NAMALWA (cell line): ENCODE results near the gene ATP5F1C.
"Not testable (repeated sequence)": the region's sequence is repeated elsewhere in the genome, so short reads cannot be mapped to it uniquely, and the experiment has no call there.

ENCODE experiments used
- DNase-seq: peaks from one replicate; pipeline ENCODE4 v3.0.0-alpha.2; 2015; ENCODE audit warnings: low spot score

The ATP5F1C gene

DNA sequence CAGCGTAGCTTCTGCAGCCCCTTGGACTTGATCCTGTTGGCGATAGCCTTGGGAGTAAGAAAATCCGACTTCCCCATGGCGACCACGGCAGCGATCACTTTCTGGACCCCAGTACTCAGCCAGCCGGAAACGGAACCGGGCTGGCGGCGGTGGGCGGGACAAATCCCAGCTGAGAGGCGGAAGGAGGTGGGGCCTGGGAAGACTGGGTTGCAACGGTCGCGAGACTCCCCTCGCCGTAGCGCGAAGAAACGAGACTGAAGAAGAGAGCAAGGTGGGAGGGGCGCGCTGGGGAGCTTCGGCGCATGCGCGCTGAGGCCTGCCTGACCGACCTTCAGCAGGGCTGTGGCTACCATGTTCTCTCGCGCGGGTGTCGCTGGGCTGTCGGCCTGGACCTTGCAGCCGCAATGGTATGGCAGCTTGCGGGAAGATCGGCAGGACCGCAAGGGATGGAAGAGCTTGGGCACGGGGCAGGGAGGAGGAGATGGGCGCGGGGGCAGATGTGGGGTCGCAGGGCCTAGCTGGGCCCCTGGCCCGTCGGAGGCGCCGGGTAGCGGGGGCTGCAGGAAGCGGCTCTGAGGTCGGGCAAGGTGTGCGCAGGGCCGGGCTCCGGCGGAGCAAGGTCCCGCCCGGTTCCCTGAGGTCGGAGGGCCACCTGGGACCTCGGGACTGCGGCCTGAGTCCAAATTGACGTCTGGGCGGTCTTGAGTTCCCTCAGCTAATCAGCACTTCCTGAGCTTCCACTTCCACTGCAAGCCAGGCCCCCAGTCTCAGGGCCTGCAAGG lies at the start of gene ATP5F1C, which contains the start of gene KIN:
ATP5F1C (plus strand) TSS at position 321 of the 782 bp plus-strand sequence; CDS start at position 352, 31 bp downstream.
KIN (minus strand) TSS at position 137 of the 782 bp plus-strand sequence; CDS start at position 77, 60 bp downstream.
- peak; percentile 97 for DNase-seq

DNA sequence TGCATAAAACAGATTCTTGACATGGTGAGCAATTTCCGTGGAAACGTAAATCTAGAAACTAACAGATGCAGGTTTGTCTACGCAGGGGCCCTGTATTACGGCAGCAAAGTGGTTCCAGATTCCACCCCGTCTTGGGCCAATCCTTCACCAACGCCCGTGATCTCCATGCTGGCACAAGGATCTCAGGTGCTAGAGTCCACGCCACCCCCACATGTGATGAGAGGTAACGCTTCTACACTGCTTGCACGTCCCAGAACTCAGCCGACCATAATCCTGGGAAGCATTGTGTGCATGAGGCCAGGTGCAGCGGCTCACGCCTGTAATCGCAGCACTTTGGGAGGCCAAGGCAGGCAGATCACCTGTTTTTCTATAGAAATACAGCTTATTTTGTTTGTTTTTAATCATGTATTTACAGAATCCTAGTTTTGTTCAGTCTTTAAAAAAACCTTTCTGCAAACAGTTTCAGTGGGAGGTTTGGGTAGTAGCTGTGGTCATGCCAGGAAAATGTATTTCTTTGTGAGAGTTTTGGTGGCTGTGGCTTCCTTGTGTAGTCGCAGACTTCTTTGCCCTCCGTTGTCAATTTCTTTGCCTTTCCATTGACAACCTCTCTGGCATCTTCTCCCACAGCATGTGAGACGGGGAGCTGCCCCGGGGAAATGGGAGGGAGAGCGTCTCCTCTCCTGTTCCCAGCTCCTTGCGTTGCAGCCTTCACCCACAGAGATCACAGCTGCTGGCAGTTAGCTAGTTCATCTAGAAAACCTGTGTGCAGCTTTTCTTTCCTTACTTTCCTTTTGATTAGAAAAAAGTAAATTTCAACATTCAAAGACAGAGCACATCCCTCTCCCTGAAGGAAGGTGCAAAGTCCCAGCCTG lies 49.2 kb upstream of the ATP5F1C start:
- DNase-seq, result no peak

DNA sequence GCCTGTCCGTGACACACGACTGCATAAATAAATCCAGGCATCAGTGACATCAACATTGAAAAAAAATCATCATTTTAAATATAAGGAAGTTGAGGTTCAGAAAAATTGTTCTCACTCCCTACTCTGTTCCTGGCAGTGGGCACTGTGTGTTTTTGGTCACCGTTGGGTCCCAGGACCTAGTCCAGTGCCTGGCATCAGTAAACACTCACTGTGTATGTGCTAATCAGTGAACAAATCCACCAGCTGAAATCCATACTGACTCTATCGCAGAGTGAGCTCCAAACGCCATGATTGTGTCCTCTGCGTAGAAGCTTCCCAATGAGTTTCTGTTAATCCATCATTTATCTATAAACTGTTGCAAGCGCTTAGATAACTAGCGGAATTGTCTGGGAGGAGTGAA lies 43.7 kb upstream of the ATP5F1C start:
- DNase-seq, result no peak

DNA sequence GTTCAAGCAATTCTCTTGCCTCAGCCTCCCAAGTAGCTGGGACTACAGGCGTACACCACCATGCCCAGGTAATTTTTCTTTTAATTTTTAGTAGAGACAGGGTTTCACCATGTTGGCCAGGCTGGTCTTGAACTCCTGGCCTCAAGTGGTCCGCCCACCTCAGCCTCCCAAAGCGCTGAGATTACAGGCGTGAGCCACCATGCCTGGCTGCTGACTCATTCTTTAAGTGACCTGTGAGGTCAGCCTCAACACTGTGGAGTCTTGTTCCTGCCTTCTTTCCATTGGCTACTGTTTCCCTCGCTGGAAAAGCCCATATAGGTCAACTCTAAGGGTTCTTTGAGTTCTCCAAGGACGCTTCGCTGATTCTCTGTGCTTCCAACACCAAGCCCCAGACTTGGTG lies 39.3 kb upstream of the ATP5F1C start:
- not testable (repeated sequence) for DNase-seq

DNA sequence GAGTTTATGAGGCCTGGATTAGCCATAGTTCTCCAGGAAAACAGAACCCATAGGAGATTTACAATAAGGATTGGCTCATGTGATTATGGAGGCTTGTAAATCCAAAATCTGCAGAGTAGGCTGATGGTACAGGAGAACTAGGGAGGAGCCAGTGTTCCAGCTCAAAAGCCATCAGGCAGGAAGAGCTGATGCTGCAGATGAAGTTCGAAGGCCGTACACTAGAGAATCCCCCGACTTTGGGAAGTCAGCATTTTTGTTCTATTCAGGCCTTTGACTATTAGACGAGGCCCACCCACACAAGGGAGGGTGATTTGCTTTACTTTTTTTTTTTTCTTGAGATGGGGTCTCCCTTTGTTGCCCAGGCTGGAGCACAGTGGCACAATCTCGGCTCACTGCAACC lies 37.8 kb upstream of the ATP5F1C start:
- no peak for DNase-seq

DNA sequence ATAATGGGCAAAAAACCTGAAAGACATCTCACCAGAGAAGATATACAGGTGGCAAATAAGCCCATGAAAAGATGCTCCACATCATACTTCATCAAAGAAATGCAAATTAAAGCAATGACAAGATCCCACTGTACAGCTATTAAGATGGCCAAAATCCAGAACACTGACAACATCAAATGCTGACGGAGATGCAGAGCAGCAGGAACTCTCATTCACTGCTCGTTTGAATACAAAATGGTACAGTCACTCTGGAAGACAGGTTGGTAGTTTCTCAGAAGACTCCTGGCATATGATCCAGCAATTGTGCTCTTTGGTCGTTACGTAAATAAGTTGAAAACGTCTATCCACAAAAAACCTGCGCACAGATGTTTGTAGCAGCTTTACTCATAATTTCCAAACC lies 35.7 kb upstream of the ATP5F1C start:
- no peak for DNase-seq

DNA sequence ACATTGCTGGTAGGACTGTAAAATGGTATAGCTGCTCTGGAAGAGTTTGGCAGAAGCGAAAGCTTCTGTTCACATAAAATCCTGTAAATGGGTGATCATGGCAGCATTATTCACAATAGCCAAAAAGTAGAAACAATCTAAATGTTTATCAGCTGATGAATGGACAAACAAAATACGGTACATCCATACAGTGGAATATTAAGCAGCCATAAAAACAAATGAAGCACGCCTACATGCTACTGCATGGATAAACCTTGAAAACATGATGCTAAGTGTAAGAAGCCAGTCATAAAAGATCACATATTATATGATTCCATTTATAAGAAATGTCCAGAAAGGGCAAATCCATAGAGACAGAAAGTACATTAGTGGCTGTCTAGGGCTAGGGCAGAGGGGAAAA lies 32.9 kb upstream of the ATP5F1C start:
- DNase-seq, result no peak

DNA sequence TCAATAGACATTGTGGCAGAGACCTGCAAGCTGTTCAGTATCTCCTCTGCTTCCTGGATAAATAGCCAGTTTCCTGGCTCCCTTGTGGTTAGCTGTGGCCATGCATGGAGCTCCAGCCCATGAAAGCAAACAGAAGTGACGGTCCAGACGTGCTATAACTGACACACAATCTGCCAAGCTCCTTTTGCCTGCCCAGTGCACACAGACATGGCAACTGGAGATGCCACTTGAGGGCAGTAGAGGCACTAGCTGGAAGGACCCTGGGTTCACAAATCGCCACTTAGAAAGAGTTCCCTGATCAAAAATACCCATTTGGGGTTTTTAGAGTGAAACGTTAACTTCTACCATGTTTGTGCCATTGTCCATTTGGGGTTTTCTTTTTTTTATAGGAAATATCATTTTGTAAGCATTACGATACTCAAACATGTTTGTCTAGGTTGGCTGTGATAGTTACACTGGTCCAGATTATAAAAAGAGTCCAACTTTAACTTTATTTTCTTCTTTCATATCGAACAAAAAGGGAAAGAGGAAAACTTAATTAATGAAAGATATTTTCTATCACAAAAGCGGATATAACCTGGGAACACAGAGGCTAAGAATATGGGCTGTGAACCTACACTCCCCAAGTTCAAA lies 31.5 kb upstream of the ATP5F1C start:
- DNase-seq, result peak; percentile 63

DNA sequence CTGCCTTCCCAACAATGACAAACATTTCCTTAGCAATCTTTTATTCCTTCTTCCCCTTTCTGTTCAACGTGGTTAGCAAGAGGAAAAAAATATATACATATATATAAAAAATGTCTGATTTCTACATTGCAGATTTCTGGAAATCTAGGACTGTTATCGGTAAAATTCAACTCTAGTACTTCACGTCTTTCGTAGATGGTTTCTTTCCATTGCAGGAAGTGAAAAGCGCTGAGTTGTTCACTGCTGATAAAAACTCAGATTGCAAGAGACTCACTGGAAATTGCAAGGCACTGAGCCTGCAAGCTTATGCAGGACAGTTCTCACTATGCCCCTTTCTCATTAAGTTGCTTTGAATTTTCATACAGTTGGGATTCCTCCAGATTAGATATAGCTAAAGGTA lies 24.0 kb upstream of the ATP5F1C start:
- DNase-seq, result no peak

DNA sequence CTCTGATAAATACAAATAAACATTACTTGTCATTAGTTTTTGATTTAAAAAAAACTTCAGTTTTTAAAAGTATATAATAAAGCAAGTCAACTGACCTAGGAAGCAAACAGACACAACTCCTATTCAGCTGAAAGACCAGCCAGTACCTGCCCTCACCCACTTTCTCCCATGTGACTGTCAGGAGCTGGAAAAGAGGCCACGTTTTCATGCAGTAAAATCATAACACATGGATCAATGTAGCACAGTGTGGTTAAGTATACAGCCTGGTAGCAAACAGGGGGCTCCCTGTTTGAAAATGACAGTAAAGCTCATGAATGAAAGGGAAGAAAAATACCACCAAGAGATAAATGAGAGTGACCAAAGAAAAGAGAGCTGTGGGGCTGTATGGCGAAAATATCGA lies 21.7 kb upstream of the ATP5F1C start:
- DNase-seq, result no peak

DNA sequence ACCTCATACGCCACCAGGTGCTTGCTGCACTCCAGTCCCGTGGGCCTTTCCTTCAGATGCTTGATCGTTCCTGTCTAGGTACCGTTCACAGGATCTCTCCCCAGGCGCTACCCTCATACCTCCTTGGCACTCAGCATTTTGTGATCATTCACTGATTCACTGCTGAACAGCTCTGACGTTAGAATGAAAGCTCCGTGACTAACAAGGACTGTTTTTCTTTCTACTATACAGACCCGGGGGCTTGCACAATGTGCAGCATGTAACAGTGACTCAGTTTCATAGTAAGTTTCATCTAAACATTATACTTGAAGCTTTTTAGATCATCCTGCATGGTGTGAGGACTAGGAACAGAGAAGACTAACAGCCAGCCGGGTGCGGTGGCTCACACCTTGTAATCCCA lies 20.8 kb upstream of the ATP5F1C start:
- DNase-seq, result no peak

DNA sequence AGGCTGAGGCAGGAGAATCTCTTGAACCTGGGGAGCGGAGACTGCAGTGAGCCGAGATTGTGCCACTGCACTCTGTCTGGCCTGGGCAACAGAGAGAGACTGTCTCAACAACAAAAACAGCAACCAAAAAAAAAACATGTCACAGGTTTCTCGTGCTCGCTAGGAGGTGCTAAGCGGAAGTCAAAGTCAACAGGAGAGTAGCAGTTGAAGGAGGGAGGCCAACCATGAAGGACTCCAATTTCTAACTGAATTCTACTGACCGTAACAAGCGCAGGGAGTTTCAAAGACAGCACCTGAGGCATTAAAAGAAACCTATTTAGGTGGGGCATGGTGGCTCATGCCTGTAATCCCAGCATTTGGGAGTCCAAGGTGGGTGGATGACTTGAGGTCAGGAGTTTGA lies 19.6 kb upstream of the ATP5F1C start:
- no peak for DNase-seq

DNA sequence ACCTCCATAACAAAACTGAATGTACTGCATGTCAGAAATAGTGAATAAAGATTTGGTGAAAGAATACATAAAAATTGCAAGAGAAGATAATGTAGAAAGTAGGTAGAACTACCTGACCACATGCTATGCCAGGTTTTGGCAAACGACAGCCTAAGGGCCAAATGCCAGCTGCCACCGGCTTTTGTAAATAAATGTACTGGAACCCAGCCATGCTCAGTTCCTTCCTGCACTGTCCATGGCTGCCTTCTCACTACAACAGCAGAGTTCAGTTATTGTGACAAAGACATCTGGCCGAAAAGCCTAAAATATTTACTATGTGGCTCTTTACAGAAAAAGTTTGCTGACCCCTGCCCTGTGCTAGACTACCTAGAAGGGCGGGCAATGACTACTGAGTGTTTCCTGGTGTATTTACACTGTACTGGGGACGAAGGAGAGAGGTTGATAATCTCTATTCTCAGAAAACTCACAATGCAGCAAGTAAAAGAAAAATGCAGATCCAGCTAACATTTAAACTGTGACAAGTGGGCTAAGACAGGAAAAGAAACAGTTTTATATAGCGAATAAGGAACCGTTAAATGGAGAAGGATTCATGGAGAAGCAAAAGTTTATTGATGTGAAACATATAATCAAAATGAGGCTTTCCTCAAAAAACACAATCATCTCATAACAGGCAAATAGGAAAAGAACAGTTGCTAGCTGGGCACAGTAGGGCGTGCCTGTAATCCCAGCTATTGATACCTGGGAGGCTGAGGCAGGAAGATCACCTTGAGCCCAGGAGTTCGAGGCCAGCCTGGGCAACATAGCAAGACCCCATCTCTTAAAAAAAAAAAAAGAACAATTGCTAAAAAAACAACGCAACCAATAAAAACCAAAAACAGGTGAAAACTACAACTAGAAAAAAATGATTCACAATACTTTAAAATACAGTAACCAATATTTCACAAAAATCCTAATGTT lies 13.9 kb upstream of the ATP5F1C start:
- DNase-seq, result peak; percentile 60

DNA sequence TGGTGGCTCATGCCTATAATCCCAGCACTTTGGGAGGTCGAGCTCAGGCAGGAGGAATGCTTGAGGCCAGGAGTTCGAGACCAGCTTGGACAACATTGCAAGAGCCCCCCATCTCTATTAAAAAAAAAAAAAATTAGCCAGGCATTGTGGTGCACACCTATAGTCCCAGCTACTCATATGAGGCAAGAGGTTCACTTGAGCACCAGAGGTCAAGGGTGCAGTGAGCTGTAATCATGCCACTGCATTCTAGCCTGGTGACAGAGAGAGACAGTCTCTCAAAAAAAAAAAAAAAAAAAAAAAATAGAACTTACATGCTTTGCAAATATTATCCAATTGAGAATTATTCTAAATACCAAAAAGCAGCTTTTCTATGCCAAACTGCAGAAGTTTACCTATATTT lies 11.2 kb upstream of the ATP5F1C start:
- DNase-seq, result no peak

DNA sequence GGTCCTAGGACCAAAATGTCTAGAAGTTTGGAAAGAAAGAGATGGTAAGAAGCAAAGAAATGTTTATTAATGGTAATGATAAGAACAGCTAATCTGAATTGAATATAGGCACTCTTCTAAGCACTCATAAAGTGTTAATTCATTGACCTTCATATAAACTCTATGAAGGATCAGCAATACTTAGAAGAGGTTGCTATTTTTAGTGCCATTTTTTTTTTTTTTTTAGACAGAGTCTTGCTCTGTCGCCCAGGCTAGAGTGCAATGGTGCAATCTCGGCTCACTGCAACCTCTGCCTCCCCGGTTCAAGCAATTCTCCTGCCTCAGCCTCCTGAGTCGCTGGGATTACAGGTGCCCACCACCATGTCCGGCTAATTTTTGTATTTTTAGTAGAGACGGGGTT lies 5.8 kb upstream of the ATP5F1C start:
- DNase-seq, result not testable (repeated sequence)

DNA sequence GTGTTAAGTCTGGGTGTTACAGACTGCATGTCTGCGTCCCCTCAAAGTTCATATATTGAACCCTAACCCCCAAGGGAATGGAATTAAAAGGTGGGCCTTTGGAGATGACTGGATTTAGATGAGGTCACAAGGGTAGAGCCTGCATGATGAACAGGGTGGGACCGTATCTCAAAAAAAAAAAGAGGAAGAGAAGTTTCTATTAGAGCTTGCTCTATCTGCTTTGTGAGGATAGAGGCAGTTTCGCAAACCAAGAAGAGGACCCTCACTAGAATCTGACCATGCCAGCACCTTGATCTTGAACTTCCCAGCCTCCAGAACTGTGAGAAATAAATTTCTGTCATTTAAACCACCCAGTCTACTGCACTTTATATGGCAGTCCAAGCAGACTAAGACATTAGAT lies 1.5 kb upstream of the ATP5F1C start:
- peak; percentile 26 for DNase-seq

DNA sequence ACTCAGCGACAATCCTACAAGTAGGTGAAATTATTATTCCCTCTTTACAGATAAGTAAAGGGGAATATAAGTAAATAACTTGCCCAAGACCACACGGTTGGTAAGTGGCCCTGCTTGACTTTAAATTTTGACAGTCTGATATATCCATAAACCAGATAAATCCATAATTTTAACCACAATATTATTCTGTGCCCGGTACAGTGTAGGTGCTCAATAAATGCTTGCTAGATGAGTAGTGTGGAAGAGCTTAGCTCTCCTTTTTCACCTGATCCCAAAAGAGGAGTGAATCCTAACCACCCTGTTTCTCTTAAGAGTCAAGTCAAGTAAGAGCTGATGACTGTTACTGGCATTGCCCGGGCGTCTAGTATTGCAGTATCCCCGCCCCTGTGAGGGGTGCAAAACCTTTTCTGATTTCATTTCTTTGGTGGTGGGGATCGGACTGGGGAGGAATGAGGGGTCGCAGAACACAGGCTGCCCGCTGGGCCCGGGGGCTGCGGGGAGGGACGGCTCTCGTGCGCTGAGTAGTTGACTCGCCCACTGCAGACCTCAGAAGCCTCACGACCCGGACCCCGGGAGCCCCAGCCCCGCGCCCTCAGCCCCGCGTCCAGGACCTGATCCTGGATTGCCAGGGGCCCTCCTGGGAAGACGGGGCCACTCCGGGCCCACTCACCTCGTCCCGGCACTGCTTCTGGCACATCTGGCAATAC lies 674 bp upstream of the ATP5F1C start:
- peak; percentile 27 for DNase-seq

DNA sequence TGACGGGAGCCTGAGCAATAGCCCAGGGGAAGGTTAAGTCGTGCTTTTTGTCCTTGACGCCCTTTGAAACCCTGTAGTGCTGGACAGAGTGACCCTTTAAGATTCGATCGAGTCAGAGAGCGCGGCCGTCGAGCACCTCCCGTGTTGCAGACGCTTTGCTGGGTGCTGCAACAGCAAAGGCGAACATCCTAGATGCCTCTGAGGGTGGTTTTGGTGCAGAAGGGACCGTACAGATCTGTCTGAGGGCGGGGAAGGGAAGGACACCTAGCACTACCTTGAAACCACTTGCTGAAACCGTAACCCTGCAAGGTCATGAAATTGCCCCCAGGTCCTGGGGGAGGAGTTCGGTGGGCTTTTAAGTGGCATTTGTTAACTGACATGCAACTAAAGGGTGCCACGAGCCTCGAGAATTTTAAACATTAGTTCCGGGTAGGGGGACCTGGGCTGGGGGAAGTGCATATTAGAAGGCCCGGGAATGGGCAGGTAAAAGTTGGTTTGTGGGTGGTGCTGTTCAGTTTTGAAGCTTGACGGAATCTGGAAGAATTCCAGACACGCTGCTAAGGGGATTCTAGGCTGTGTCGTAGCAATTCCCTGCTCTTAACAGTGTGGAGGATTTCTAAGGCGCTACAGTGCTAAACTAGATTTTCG lies 786 bp downstream of the ATP5F1C start:
- DNase-seq, result peak; percentile 57

DNA sequence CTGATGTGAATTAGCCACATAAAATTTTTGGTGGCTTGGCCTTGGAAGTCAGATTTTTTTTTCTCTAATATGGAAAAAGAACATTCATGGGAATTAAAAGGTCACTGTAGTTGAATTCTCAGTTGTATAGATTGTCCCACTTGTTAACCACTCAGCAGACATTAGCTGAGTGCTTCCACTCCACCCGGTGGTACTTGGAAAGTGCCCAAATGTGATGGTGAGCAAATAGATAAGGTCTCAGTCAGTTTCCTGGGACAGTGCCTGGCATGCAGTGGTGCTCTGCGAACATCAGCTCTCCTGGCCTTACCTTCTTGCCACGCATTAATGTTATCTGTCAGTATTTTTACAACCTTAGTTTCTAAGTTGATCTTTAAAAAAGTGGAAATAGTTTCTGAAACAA lies 1.4 kb downstream of the ATP5F1C start:
- DNase-seq, result no peak

DNA sequence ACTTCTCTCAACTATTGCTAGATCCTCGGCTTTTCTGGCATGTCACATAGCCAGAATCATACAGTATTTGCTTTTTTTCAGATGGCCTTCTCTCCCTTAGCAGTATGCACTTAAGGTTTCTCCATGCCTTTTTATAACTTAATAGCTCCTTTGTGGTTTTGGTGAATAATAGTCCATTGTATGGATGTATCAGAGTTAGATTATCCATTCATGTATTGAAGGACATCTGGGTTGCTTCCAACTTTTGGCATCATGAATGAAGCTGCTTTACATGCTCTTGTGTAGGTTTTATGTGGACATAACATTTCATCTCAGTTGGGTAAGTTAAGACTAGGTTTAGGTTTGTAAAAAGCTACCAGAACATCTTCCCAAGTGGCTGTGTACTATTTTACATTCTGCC lies 4.6 kb downstream of the ATP5F1C start:
- DNase-seq, result no peak
